Caco-2 (cell line): Measurements from ENCODE around the gene KIF1B. TPM values are rescaled to one million over a fixed set of nuclear protein-coding genes. Genes with fewer than 3 reads are reported as not detected.

Experiments used
- BruUV-seq: library from RNA; stranded (reverse); fragments of 400-500 nt; replicated peaks from 2 replicates; lab custom pipeline; 2021; lab: Mats Ljungman, UMichigan
- CTCF ChIA-PET: fragments of 300-600 bp; sonication (Branson Sonifier 250); formaldehyde crosslinking; loops from one replicate; lab custom pipeline; 2022; ENCODE audit warnings: antibody characterized with exemption; lab: Charles Lee
- POLR2A ChIA-PET: fragments of 300-600 bp; sonication (Branson Sonifier 250); formaldehyde crosslinking; loops from one replicate; lab custom pipeline; 2022; ENCODE audit warnings: antibody characterized with exemption; lab: Charles Lee
- DNase-seq, 2 experiments: peaks; one replicate each; pipeline versions ENCODE4 v3.0.0 to v3.0.0-alpha.2; 2020 to 2022
- H3K27me3 ChIP-seq: replicated peaks from 2 replicates; pipeline ENCODE4 v1.6.0; 2011; ENCODE audit warnings: low read length; ENCODE audit not compliant: control insufficient read depth, insufficient read depth
- H3K36me3 ChIP-seq: 2 replicates; pipeline ENCODE4 v1.5.1; 2011; ENCODE audit warnings: low read length; ENCODE audit not compliant: control insufficient read depth, insufficient read depth
- H3K4me1 ChIP-seq: fragments of 250-450 bp; sonication (Bioruptor Pico); 2 replicates; pipeline ENCODE4 v1.5.1; 2020; ENCODE audit warnings: mild to moderate bottlenecking
- H3K4me3 ChIP-seq: 2 replicates; pipeline ENCODE4 v1.5.1; 2011; ENCODE audit warnings: low read depth, mild to moderate bottlenecking, control low read depth, low read length
- H3K9me3 ChIP-seq: fragments of 250-450 bp; sonication (Bioruptor Pico); 2 replicates; pipeline ENCODE4 v1.5.1; 2020; ENCODE audit warnings: mild to moderate bottlenecking, moderate library complexity
- H3K27ac Mint-ChIP-seq: one replicate; pipeline ENCODE4 v1.8.0; 2022; ENCODE audit warnings: mixed read lengths; ENCODE audit not compliant: unreplicated experiment
- H3K27me3 Mint-ChIP-seq: one replicate; pipeline ENCODE4 v1.8.0; 2022; ENCODE audit warnings: mixed read lengths; ENCODE audit not compliant: insufficient read depth, unreplicated experiment
- H3K36me3 Mint-ChIP-seq: one replicate; pipeline ENCODE4 v1.8.0; 2022; ENCODE audit warnings: mild to moderate bottlenecking, mixed read lengths; ENCODE audit not compliant: insufficient read depth, unreplicated experiment
- H3K4me1 Mint-ChIP-seq: one replicate; pipeline ENCODE4 v1.8.0; 2022; ENCODE audit warnings: low read depth, mixed read lengths; ENCODE audit not compliant: unreplicated experiment
- H3K4me3 Mint-ChIP-seq: one replicate; pipeline ENCODE4 v1.8.0; 2022; ENCODE audit warnings: mild to moderate bottlenecking, moderate library complexity, mixed read lengths; ENCODE audit not compliant: unreplicated experiment
- H3K9me3 Mint-ChIP-seq: one replicate; pipeline ENCODE4 v1.8.0; 2022; ENCODE audit warnings: mixed read lengths; ENCODE audit not compliant: unreplicated experiment
- intact Hi-C: fragments of 100-400 bp; cut with micrococcal nuclease; formaldehyde crosslinking; loops from one replicate; pipeline ENCODE4 v1.10.0; 2022; ENCODE audit not compliant: unreplicated experiment
- total RNA-seq: library from RNA; stranded (reverse); gene quantifications from 2 replicates; pipeline ENCODE4 v1.2.3, GENCODE V29; 2022
- TF ChIP-seq, protein P1 (sequence below), 2 experiments: fragments of 200-600 bp in 1 of 2; IDR thresholded peaks; 1 replicate in 1 of 2; 2 replicates in 1 of 2; pipeline versions ENCODE4 v1.5.1 to v1.8.0; 2011 to 2022; ENCODE audit warnings: antibody characterized with exemption in 1 of 2, control low read depth in 1 of 2, inconsistent platforms in 1 of 2, low read depth in 1 of 2, low read length in 1 of 2, mild to moderate bottlenecking in 1 of 2, moderate library complexity in 1 of 2; ENCODE audit not compliant: insufficient read depth in 1 of 2, severe bottlenecking in 1 of 2, unreplicated experiment in 1 of 2

KIF1B gene
- total RNA-seq, 1 experiment from 2014 or later = 41.1 TPM

DNA sequence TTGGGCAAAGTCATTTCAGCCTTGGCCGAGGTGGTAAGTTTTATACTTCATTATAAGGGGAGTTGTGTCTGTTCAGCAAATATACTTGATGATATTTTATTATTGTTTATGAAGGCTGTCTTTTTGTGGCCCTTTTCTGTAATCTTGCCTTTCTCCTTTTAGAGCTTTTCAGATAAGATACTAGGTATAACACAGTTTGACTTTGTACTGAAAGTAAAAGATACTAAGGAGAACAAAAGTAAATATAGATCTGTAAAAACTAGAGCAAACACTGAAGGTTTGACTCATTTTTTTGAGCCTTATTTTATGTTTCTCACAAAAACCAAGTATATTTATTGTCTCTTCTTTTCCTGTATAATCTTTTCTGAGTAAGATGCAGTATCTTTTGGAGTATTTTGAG, 61.9 kb downstream of the KIF1B start:
- peaks cover 16% of the 10 kb centered on the region for H3K36me3 Mint-ChIP-seq
- POLR2A ChIA-PET = no interaction called here

DNA sequence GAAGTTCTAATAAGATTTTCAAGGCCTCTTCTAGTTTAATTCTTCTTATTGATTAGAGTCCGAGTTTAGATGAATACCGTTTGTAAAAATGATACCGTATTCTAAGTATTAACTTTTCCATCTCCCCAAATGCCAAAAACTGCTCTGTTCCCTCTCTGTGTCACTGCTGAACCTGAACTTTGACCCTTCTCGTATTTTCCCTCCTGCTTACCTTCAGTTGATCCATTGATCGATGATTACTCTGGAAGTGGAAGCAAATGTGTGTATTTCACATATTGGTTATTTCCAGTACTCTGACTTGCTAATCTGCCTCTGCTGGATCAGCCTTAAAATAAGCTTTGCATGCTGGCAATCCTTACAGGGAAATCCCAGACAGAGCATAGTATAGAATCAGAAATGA, 68.5 kb downstream of the KIF1B start:
- Histone ChIP-seq H3K36me3 (no peaks in the 10 kb centered on the region), H3K4me3 (no peak overlapping the region), H3K27me3 (no peaks in the 10 kb centered on the region), H3K4me1 (no peaks in the 10 kb centered on the region), H3K9me3 (no peaks in the 10 kb centered on the region)
- no peak overlapping the region for H3K4me3 Mint-ChIP-seq
- no peaks in the 10 kb centered on the region for H3K4me1 Mint-ChIP-seq
- no peaks in the 10 kb centered on the region for H3K9me3 Mint-ChIP-seq
- no peak for DNase-seq
- POLR2A ChIA-PET = no interaction called here
- intact Hi-C loops = no loop called here
- H3K36me3 Mint-ChIP-seq = peaks cover 32% of the 10 kb centered on the region
- BruUV-seq = no TSS peak
- no peak overlapping the region for H3K27ac Mint-ChIP-seq
- CTCF ChIA-PET = no interaction called here
- no peaks in the 10 kb centered on the region for H3K27me3 Mint-ChIP-seq
- TF ChIP-seq, protein P1, sequence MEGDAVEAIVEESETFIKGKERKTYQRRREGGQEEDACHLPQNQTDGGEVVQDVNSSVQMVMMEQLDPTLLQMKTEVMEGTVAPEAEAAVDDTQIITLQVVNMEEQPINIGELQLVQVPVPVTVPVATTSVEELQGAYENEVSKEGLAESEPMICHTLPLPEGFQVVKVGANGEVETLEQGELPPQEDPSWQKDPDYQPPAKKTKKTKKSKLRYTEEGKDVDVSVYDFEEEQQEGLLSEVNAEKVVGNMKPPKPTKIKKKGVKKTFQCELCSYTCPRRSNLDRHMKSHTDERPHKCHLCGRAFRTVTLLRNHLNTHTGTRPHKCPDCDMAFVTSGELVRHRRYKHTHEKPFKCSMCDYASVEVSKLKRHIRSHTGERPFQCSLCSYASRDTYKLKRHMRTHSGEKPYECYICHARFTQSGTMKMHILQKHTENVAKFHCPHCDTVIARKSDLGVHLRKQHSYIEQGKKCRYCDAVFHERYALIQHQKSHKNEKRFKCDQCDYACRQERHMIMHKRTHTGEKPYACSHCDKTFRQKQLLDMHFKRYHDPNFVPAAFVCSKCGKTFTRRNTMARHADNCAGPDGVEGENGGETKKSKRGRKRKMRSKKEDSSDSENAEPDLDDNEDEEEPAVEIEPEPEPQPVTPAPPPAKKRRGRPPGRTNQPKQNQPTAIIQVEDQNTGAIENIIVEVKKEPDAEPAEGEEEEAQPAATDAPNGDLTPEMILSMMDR (IDR thresholded peaks at IDR 0.05; ENCODE audit: insufficient read depth in 1 of 2, low read depth in 1 of 2, low read length in 1 of 2, severe bottlenecking in 1 of 2, unreplicated experiment in 1 of 2) = no peak

More for the DNA sequence above, 61.9 kb downstream of the KIF1B start:
- H3K4me1 ChIP-seq = peaks cover 26% of the 10 kb centered on the region
- H3K9me3 ChIP-seq = no peaks in the 10 kb centered on the region
- DNase-seq = no peak
- intact Hi-C loops = loop anchor here (5.0 kb wide), 1 partner anchor 60 kb away; the partner anchor contains the start of gene KIF1B
- CTCF ChIA-PET = interaction anchor here (1.5 kb wide), 1 partner anchor 62 kb away, joined by 6 read pairs; the partner anchor contains the start of gene KIF1B
- no peak overlapping the region for H3K4me3 Mint-ChIP-seq
- H3K27me3 Mint-ChIP-seq = no peaks in the 10 kb centered on the region
- no TSS peak for BruUV-seq
- H3K4me1 Mint-ChIP-seq = peaks cover 18% of the 10 kb centered on the region
- H3K27me3 ChIP-seq = no peaks in the 10 kb centered on the region
- H3K36me3 ChIP-seq = peaks cover 1% of the 10 kb centered on the region; the same call in 1 of the 2 replicates
- no peaks in the 10 kb centered on the region for H3K9me3 Mint-ChIP-seq
- no peak overlapping the region for H3K27ac Mint-ChIP-seq
- TF ChIP-seq, protein P1 (IDR thresholded peaks at IDR 0.05; ENCODE audit: insufficient read depth in 1 of 2, low read depth in 1 of 2, low read length in 1 of 2, severe bottlenecking in 1 of 2, unreplicated experiment in 1 of 2) = no peak
- H3K4me3 ChIP-seq = no peak overlapping the region

DNA sequence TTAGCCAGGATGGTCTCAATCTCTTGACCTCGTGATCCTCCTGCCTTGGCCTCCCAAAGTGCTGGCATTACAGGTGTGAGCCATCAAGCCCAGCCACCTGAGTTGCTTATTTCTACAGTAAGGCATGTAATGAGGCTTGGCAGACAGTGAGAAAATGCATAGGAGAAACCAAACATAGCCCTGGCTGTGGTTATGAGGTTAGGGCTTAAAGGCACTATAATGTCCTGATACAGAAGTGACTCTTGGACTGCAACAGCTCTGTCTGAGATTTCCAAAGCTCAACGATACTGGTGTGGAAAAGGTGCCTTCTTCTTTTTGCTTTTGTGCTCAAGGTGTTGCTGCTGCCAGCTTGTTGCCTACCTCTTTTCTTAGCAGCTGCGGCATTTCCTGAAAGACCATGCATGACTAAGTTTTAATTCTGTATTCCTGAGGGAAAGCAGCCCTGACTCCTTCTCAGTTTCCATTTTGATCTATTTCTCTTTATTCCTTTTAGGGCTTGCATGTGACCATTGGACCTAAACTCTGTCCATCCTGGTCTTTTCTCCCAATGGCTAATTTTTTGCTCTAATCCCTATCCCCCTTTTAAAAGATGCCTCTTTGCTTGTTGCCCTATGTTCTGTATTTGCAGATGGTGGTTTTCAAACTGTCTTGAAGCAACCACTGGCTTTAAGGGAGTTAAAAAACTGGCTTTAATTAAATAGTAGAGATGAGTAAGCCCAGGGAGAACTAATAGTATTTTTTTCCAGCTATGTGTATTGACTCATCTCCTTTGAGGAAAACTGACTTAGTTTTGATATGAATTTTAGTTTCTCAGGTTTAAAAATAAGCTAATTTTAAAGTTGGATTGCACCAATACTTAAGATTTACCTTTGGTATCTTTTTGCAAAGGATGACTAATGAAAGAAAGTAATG, 70.3 kb downstream of the KIF1B start:
- TF ChIP-seq, protein P1 (IDR thresholded peaks at IDR 0.05; ENCODE audit: insufficient read depth in 1 of 2, low read depth in 1 of 2, low read length in 1 of 2, severe bottlenecking in 1 of 2, unreplicated experiment in 1 of 2) = no peak
- no peak for DNase-seq
- H3K4me1 ChIP-seq = no peaks in the 10 kb centered on the region
- no peaks in the 10 kb centered on the region for H3K9me3 Mint-ChIP-seq
- CTCF ChIA-PET = no interaction called here
- H3K27me3 ChIP-seq = no peaks in the 10 kb centered on the region
- no peaks in the 10 kb centered on the region for H3K36me3 ChIP-seq
- no peaks in the 10 kb centered on the region for H3K9me3 ChIP-seq
- H3K27me3 Mint-ChIP-seq = no peaks in the 10 kb centered on the region
- H3K27ac Mint-ChIP-seq = no peak overlapping the region
- peaks cover 24% of the 10 kb centered on the region for H3K36me3 Mint-ChIP-seq
- intact Hi-C loops = no loop called here
- no TSS peak for BruUV-seq
- H3K4me3 ChIP-seq = no peak overlapping the region
- no peaks in the 10 kb centered on the region for H3K4me1 Mint-ChIP-seq
- no peak overlapping the region for H3K4me3 Mint-ChIP-seq
- POLR2A ChIA-PET = interaction anchor here (0.6 kb wide), 1 partner anchor 58 kb away, joined by 5 read pairs; no protein-coding TSS in a partner anchor
